Stimulated activated naive CD8-positive, alpha-beta T cell treated with anti-CD3 and anti-CD28 coated beads, Interleukin-15, amount 100 ng/mL, for 72 hours (primary cell): ENCODE data around the gene KRT32.

ENCODE experiments used
- ATAC-seq: fragments of 150-1000 bp; cut with Tn5 transposase; 2 replicates; pipeline ENCODE4 v1.10.0; 2021; ENCODE audit warnings: mild to moderate bottlenecking, moderate library complexity
- DNase-seq, 2 donors: peaks; one replicate each; pipeline ENCODE4 v3.0.0; 2021 to 2022
- H3K27ac Mint-ChIP-seq, 2 donors: one replicate each; pipeline ENCODE4 v1.8.0; 2022; ENCODE audit warnings: mild to moderate bottlenecking in 2 of 2, mixed read lengths in 2 of 2, moderate library complexity in 2 of 2
- H3K27me3 Mint-ChIP-seq: one replicate; pipeline ENCODE4 v1.8.0; 2022; ENCODE audit warnings: mixed read lengths
- H3K4me1 Mint-ChIP-seq: one replicate; pipeline ENCODE4 v1.8.0; 2022; ENCODE audit warnings: mild to moderate bottlenecking, mixed read lengths
- H3K4me3 Mint-ChIP-seq, 2 donors: one replicate each; pipeline ENCODE4 v1.8.0; 2022; ENCODE audit warnings: mild to moderate bottlenecking in 2 of 2, mixed read lengths in 2 of 2, moderate library complexity in 1 of 2
- H3K9me3 Mint-ChIP-seq, 2 donors: one replicate each; pipeline ENCODE4 v1.8.0; 2022; ENCODE audit warnings: mixed read lengths in 2 of 2

Gene KRT32

GRCh38 chr17:41500131-41500911, 33.1 kb upstream of the KRT32 start:
- DNase-seq (no peak), ATAC-seq (no peak)
- Mint-ChIP-seq H3K27me3 (no peaks in the 10 kb centered on the region), H3K27ac (peak overlapping the region in 1 of 2 donors; percentile 64), H3K4me3 (no peak overlapping the region), H3K9me3 (no peaks in the 10 kb centered on the region), H3K4me1 (peaks cover 14% of the 10 kb centered on the region)

DNA sequence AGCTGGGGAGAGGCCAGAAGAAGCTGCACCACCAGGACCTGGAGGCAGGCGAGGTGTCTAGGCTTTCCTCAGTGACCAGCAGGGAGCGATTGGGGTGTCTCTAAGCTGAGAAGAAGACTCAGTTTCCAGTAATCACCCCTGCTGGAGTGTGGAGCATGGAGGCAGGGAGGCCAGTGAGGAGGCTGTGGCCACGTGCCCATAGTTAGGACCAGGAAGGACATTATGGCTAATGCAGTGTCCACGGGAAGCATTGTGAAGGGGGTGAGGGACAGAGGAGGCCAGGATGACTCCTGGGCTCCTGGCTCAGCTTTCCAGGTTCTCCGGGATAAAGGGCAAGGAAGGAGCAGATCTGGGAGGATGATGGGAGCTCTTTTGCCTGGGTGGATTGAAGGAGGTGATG, 32.5 kb upstream of the KRT32 start:
- no peak for DNase-seq
- Mint-ChIP-seq H3K9me3 (no peaks in the 10 kb centered on the region), H3K4me3 (no peak overlapping the region), H3K4me1 (peaks cover 14% of the 10 kb centered on the region), H3K27me3 (no peaks in the 10 kb centered on the region), H3K27ac (peak overlapping the region in 1 of 2 donors; percentile 64)
- no peak for ATAC-seq

DNA sequence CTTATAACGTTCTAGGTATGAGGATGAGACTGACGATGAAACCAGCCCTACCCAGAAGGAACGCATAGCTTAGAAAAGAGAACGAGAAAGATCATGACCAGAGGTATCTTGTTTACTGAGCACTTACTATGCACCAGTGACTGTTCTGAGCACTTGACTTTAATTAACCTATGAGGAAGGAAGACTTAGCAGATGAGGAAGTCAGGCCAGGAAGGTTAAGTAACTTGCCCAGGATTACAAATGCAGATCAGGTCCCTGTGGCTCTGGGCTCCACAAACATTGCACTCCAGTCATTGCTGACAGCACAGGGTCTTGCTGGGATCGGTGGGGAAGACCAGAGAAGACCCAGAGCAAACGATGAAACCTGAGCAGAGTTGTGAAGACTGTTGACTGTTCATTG, 31.1 kb upstream of the KRT32 start:
- no peaks in the 10 kb centered on the region for H3K9me3 Mint-ChIP-seq
- ATAC-seq (no peak), DNase-seq (no peak)
- H3K27me3 Mint-ChIP-seq, result no peaks in the 10 kb centered on the region
- peak overlapping the region; percentile 23 to 88 for H3K27ac Mint-ChIP-seq
- no peak overlapping the region for H3K4me3 Mint-ChIP-seq
- peaks cover 14% of the 10 kb centered on the region for H3K4me1 Mint-ChIP-seq

DNA sequence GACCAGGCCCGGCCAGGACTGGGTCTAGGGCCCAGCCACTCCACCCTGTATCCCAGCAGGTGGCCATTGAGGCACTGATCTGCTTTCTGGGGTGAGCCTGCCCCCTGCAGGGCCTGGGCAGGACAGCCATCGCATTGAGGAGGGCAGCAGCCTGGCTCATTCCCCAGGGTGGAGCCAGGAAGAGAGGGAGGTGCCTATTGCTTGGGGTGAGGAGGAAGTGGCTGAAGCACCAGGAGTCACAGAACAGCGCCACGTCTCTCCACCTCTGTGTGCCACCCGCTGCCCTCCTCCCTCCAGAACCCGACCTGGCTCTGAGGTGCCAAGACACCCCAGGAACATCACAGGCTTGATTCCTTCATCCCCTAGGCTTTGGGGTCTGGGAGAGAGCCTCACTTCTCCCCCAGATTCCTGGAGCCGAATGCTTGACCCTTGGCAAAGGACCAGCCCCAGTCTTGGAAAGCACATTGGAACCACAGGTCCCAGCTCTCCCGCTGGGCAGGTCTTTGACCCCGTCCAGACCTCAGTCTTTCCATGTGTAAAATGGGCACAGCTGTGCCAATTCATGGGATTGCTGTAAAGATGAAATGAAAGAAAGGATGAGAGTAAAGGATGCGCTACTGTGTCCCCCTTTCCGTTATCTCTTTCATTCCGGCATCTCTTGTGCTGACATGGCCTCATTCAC, 29.8 kb upstream of the KRT32 start:
- H3K4me1 Mint-ChIP-seq, result peaks cover 14% of the 10 kb centered on the region
- no peaks in the 10 kb centered on the region for H3K9me3 Mint-ChIP-seq
- peak; percentile 74 to 83 for DNase-seq
- H3K27ac Mint-ChIP-seq, result peak overlapping the region in 1 of 2 donors; percentile 20
- peak; percentile 98 for ATAC-seq
- H3K4me3 Mint-ChIP-seq, result peak overlapping the region in 1 of 2 donors; percentile 27
- H3K27me3 Mint-ChIP-seq, result no peaks in the 10 kb centered on the region

- H3K27ac Mint-ChIP-seq, result peak overlapping the region in 1 of 2 donors; percentile 35
- no peak for DNase-seq
These were observed 27.3 kb upstream of the KRT32 start for GRCh38 chr17:41494524-41494923.

DNA sequence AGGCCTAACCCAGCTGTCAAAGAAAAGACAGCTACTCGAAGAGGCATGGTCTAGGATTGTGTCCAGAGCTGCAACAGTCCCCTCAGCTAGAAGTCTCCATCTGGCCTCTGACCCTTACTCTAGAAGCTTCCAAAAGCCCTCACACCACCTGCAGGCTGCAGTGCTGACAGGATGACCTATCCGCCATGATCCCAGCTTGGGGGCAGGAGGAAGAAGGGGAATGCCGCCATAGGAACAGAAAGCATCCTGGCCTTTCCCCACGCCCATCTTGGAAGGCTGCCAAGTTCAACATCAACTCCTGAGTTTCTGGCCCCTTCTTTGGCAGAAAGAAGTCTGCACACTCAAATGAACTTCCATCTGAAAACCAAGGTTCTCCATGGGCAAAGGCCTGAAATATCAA, 25.6 kb upstream of the KRT32 start:
- DNase-seq (no peak), ATAC-seq (no peak)
- Mint-ChIP-seq H3K4me1 (peaks cover 9% of the 10 kb centered on the region), H3K27me3 (no peaks in the 10 kb centered on the region), H3K9me3 (no peaks in the 10 kb centered on the region), H3K4me3 (no peak overlapping the region), H3K27ac (no peak overlapping the region)

More at GRCh38 chr17:41494524-41494923, 27.3 kb upstream of the KRT32 start:
- ATAC-seq, result no peak
- Mint-ChIP-seq H3K4me3 (no peak overlapping the region), H3K9me3 (no peaks in the 10 kb centered on the region), H3K4me1 (peaks cover 9% of the 10 kb centered on the region), H3K27me3 (no peaks in the 10 kb centered on the region)

DNA sequence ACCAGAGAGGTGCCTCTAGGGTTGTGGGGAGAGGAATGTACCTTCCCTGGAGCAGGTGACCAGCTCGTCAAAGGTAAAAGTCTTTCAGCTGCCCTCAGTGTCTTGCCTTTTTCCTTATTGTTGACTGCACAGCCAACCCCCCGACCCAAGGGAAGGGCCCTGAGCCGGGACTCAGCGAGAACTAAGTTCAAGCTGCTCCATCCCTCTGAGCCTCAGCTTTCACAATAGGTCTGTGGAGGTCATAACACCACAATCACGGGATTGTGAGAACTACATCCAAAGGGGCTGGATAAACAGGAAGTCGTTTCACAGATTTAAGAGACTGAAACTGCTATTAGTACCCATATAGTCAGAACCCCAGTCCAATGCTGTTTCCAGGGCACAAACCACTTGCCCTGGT, 25.2 kb upstream of the KRT32 start:
- DNase-seq (no peak), ATAC-seq (no peak)
- Mint-ChIP-seq H3K4me1 (peaks cover 9% of the 10 kb centered on the region), H3K9me3 (no peaks in the 10 kb centered on the region), H3K27me3 (no peaks in the 10 kb centered on the region), H3K4me3 (no peak overlapping the region), H3K27ac (peak overlapping the region in 1 of 2 donors; percentile 55)

DNA sequence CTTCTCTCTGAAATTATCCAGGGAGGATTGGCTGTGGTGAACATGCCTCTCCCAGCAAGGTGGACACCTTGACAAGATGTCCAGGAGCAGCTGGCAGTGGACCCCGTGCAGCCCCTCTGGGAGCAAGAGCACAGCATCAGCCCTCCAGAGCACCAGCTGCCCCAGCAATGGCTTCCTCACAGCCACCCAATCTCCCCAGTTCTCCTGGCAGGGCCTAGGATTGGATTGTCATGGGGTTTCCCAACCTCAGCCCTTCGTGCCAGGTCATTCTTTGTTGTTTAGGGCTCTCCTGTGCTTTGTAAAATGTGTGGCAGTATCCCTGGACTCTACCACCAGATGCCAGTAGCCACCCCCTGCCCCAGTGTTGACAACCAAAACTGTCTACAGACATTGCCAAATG, 24.3 kb upstream of the KRT32 start:
- peak overlapping the region in 1 of 2 donors; percentile 61 for H3K27ac Mint-ChIP-seq
- H3K4me3 Mint-ChIP-seq, result no peak overlapping the region
- no peaks in the 10 kb centered on the region for H3K9me3 Mint-ChIP-seq
- ATAC-seq, result no peak
- DNase-seq, result no peak
- H3K4me1 Mint-ChIP-seq, result peaks cover under 1% of the 10 kb centered on the region
- H3K27me3 Mint-ChIP-seq, result peaks cover 2% of the 10 kb centered on the region

DNA sequence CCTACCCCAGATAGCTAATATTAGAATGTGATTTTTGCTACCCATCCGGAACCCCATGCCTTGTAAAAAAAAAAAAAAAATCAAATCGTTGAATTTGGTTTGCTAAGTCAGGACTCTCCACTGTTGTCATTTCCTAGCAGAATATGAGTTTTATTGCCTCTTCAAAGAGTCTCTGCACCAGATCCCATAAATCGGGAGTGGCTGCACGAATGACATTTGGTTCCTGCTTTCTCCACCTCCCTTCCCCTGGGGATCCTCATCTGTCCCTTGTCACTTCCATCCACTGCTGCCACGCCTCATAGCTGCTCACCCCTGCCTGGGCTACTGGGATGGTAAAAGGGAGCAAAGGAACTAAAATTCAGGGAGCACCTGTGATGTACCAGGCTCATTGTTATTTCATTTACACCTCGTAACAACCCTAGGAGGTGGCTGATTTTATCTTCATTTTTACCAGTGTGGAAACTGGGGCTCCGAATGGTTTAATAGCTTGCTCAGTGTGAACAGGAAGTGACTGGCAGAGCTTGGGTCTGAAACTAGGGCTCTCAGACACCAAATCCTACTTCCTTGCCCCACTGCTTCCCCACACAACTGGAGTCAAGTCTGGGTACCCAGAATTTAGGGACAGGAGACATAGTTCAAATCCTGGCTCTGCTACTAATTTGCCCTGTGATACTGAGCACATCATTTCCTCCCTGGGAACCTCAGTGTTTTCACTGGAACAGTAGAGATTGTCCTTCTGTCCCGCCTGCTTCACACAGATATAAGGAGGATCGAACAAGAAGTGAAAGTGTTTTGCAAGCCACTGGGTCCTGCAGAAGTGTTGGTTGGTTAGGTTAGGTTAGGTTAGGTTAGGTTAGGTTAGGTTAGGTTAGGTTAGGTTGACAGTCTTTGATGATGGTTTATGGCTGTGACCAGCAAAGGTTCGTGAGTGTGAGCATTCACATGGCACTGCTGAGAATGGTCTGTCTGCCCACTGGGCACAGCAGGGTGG, 23.1 kb upstream of the KRT32 start:
- no peak overlapping the region for H3K27ac Mint-ChIP-seq
- ATAC-seq, result no peak
- H3K9me3 Mint-ChIP-seq, result no peaks in the 10 kb centered on the region
- peaks cover 9% of the 10 kb centered on the region for H3K27me3 Mint-ChIP-seq
- H3K4me3 Mint-ChIP-seq, result no peak overlapping the region
- no peak for DNase-seq
- H3K4me1 Mint-ChIP-seq, result no peaks in the 10 kb centered on the region

DNA sequence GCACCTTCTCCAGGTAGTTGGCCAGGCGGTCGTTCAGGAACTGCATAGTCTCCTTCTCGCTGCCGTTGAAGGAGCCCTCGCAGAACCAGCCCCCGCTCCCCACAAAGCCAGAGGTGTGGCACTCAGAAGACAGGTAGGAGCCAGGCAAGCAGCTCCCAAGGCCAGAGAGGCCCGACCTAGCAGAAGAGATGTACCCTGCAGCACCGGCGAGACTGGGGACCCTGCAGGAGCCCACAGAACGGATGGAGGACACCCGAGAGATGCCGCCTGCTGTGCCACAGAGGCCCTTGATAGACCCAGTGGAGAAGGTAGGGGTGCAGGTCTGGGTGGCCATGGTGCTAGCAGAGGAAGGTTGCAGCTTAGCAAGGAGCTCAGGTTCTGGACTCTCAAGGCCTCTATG, 22.3 kb upstream of the KRT32 start, which contains the start of gene KRT36:
Gene KRT36 (minus strand): TSS at position 380 of the 400 bp plus-strand sequence. CDS start 46 bp downstream, at position 334.
- H3K27me3 Mint-ChIP-seq, result peaks cover 9% of the 10 kb centered on the region
- no peak within 1 kb of the TSS for H3K27ac Mint-ChIP-seq
- H3K4me1 Mint-ChIP-seq, result no peaks in the 10 kb centered on the region
- no peak within 1 kb of the TSS for H3K4me3 Mint-ChIP-seq
- no peak for ATAC-seq
- DNase-seq, result no peak
- H3K9me3 Mint-ChIP-seq, result no peaks in the 10 kb centered on the region

GRCh38 chr17:41486809-41487530, 19.8 kb upstream of the KRT32 start:
- Mint-ChIP-seq H3K4me3 (no peak overlapping the region), H3K9me3 (no peaks in the 10 kb centered on the region), H3K27me3 (peaks cover 9% of the 10 kb centered on the region), H3K27ac (no peak overlapping the region), H3K4me1 (no peaks in the 10 kb centered on the region)
- ATAC-seq, result peak; percentile 49
- DNase-seq, result peak; percentile 25 to 28

GRCh38 chr17:41486316-41486715, 19.1 kb upstream of the KRT32 start:
- Mint-ChIP-seq H3K4me3 (no peak overlapping the region), H3K4me1 (no peaks in the 10 kb centered on the region), H3K27ac (no peak overlapping the region), H3K27me3 (peaks cover 9% of the 10 kb centered on the region), H3K9me3 (no peaks in the 10 kb centered on the region)
- ATAC-seq (no peak), DNase-seq (no peak)

DNA sequence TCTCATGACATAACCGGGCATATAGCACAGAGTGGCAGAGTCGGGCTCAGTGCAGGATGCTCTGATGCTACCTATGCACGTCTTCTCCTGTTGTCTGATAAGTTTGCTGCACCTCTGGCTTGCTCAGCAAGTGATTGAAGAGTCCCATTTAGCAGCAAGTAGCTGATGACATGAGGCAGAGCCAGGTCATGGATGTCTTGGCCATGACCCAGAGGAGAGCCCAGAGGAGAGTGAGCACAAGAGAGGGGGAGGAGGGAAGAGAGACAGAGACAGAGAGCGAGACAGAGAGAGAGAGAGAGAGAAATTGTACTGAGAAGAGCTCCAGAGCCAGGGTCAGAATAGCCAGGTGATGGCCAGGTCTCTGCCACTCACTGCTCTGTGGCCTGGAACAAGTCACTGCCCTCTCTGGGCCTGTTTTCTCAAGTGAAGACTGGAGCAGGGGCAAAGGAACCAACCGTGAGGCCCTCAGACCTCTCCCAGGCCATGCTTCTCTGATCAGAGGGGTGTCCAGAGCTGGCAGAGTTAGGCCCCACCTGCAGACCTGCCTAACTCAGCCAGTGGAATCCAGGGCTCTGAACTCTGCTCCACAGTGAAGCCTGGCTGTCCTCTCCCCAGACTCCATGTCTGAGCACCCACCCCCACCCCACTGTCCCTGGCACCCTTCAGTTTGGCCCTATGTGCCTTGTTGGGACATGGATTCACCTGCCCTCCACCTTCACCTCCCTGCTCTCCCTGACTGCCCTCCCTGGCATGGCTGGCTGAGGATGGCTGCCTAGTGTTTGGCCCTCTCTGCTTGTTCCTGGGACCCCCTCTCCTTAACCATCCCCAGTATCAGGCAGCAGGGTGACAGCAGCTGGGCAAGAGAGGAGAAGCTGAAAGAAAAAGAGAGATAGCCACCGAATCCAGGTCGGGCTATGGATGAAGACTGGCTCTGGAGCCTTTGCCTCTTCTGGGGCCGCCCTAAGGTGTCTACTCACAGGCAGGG, 18.0 kb upstream of the KRT32 start:
- H3K27ac Mint-ChIP-seq, result no peak overlapping the region
- H3K27me3 Mint-ChIP-seq, result peaks cover 9% of the 10 kb centered on the region
- no peak overlapping the region for H3K4me3 Mint-ChIP-seq
- no peaks in the 10 kb centered on the region for H3K9me3 Mint-ChIP-seq
- H3K4me1 Mint-ChIP-seq, result no peaks in the 10 kb centered on the region
- no peak for ATAC-seq
- DNase-seq, result no peak
